ENCODE measurements around the gene KIRREL1. TPM values are rescaled to one million over a fixed set of nuclear protein-coding genes. Genes with fewer than 3 reads are reported as not detected.

KIRREL1 gene
- total RNA-seq, 2 donors from 2014 or later: 0.08 TPM; not detected in 1

DNA sequence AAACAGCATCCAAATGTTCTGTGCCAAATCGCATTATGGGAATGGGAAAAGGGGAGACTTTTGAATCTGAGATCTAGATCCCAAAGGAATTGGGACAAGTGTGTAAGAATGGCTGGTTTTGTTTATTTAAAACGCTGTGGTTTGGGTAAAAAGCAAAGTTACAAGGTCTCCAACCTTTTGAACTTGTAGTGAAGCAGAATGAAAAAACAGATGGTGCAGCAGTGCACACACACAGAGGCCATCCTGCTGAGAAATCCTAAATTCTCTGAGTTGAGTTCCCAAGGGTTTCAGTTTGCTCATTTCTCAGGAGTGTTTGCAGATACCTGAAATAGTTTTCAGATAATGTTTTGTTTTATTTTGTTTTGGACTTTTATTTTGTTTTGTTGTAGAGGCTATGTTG lies 107.1 kb downstream of the KIRREL1 start:
- ATAC-seq (no peak), DNase-seq (ENCODE audit: low spot score in 2 of 2) (no peak)
- Mint-ChIP-seq H3K36me3 (no peaks in the 10 kb centered on the region), H3K9me3 (no peaks in the 10 kb centered on the region), H3K27ac (no peak overlapping the region)

DNA sequence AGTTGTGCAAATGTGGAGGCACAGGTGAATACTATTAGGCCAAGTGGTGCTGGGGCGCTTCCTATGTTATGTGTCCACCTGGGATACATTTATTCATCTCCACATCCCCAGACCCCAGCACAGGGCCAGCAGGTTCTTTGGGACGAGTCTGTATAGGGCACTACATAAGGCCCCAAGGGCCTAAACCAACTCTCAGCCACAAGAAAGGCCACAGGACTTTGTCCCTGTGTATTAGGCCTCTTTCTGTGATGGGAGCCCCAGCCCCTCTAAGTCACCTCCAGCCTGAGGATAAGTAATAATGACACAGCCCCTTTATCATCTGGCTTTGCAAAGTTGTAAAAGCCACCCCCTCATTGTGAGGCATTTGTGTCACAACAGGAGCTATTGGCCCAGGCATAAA lies 108.0 kb downstream of the KIRREL1 start:
- no peaks in the 10 kb centered on the region for H3K9me3 Mint-ChIP-seq
- no peaks in the 10 kb centered on the region for H3K36me3 Mint-ChIP-seq
- DNase-seq (ENCODE audit: low spot score in 2 of 2) (no peak), ATAC-seq (peak in 1 of 2 donors; percentile 24)
- H3K27ac Mint-ChIP-seq: peak overlapping the region in 1 of 2 donors; percentile 8

DNA sequence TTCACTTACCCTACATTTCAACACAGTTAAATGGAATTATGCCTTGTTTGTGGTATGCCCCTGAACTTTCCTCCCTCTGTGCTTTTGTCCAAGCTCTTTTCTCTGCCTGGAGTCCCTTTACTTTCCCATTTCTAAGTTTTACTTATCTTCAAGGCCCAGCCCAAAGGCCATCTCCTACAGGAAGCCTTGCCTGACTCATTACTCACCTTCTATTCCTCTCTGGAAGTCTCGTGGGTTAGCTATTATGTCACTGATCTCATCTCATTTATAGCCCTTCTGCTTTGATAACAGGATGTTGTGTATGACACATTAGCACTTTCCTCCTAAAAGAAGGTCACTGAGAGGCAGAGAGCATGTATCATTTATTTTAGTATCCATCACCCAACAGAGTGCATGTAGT lies 108.5 kb downstream of the KIRREL1 start:
- ATAC-seq (peak; percentile 69 to 73), DNase-seq (ENCODE audit: low spot score in 2 of 2) (no peak)
- no peaks in the 10 kb centered on the region for H3K36me3 Mint-ChIP-seq
- peak overlapping the region in 1 of 2 donors; percentile 8 for H3K27ac Mint-ChIP-seq
- H3K9me3 Mint-ChIP-seq: no peaks in the 10 kb centered on the region

DNA sequence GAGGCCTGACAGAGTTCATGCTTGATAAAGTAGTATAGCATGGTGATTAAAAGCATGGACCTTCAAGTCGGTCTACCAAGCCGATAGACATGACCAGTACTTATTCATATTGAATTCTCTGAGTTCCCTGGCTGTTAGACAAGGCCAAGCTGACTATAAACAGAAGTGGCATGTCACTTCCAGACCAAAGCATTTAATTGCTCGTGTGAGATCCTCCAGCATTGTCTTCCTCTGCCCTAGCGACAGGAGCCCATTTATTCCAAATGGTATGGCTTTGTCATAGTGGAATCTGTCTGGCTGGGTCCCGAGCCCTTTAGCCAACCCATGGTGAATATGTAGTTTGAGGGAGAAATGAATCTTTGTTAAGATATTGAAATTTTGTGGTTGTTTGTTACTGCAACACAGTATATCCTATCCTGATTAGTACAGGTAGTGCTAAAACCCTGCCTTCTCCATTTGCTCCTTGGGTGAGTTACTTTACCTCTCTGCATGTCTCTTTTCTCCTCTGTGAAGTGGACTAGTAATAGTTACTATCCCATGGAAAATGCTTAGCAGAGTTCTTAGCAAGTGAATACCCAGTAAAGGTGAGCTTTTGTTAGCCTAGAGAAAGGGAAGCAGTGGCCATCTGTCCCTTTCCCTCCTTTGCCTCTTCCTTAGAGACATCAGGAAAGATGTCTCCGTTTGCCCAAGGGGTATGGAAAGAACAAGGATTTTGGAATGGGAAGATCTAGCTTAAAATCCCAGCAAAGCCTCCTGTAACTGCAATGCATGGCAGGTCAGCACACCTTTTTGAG lies 109.6 kb downstream of the KIRREL1 start:
- ATAC-seq (no peak), DNase-seq (ENCODE audit: low spot score in 2 of 2) (no peak)
- H3K36me3 Mint-ChIP-seq: no peaks in the 10 kb centered on the region
- H3K27ac Mint-ChIP-seq: peak overlapping the region in 1 of 2 donors; percentile 31
- H3K9me3 Mint-ChIP-seq: no peaks in the 10 kb centered on the region

DNA sequence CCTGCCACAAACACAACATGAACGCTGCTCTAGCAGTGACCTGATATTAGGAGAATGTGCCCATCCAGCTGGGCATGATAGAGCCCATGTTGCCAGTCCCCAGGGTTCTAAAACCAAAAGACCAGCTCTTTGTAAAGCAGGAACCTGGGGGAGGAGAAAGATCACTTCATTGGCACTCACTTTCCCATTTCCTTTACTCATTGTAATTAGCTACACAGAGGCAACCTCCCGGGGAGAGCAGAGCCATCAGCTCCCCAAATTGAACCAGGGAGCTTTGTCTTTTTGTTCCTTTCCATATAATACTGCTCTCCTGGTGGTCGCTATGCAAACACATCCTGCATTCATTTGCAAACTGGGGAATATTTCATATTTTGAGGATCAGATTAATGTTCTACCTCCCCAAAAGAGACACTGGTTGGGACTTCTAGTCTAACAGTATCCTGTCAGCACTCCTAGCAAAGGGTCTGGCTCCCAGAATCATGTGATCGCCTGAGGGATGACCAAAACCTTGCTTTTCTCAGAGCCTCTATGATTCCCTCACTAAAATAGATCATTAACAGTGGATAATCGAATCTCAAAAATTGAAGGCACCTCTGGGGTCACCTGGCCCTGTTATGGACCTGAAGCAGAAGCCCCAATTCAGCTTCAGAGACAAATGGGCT lies 110.5 kb downstream of the KIRREL1 start:
- Mint-ChIP-seq H3K27ac (no peak overlapping the region), H3K9me3 (no peaks in the 10 kb centered on the region), H3K36me3 (no peaks in the 10 kb centered on the region)
- ATAC-seq (no peak), DNase-seq (ENCODE audit: low spot score in 2 of 2) (no peak)

DNA sequence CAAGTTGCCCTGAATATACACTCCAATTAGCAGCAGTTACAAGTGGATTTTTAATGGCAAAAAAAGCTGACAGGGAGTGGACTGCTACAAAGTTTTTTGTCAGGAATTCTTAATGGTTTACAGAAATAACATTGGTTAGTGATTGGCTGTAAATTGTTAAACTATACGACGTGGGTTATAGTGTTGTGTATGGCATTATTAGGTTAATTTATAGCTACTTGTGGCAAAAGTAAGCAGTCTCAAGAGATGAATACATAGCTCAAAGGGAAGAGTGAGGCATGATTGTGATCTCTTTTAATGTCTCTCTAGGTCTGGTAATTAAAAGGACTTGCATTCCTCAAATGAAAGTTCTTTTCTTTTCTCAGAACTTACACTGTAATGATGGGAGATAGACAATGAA lies 111.4 kb downstream of the KIRREL1 start:
- H3K36me3 Mint-ChIP-seq: no peaks in the 10 kb centered on the region
- no peak for DNase-seq (ENCODE audit: low spot score in 2 of 2)
- H3K27ac Mint-ChIP-seq: no peak overlapping the region
- H3K9me3 Mint-ChIP-seq: no peaks in the 10 kb centered on the region
- no peak for ATAC-seq

DNA sequence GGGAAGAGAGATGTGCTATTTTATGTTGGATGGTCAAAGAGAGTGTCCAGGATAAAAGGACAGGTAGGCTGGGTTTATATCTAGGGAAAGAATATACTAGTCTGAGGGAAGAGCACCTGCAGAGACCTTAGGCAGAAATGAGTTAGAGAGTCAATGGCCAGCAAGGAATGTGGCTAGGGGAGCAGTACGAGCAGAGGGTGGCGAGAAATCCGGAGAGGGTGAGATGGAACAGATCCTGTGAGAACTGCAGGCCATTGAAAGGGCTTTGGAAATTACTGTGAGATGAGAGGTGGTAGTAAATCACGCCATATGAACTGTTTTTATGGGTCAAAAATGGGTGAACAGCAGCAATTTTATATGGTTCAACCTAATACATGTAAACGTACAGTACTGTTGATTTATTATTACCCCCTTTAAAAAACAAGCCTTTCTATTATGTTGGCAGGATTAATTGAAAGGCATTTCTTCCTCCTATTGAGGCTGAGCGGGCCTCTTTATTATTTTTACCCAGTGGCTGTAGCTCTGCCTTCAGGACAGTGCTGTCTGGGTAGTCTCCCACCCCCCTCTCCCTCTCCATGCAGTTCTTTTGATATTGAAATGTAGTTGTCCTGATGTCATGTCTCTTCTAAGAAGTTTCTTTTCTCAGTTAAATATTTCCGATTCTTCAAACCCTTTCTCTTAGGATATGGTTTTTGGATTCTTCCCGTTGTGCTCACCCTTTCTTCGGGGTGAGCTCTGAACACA lies 112.1 kb downstream of the KIRREL1 start:
- Mint-ChIP-seq H3K27ac (no peak overlapping the region), H3K36me3 (no peaks in the 10 kb centered on the region), H3K9me3 (no peaks in the 10 kb centered on the region)
- ATAC-seq (no peak), DNase-seq (ENCODE audit: low spot score in 2 of 2) (no peak)

DNA sequence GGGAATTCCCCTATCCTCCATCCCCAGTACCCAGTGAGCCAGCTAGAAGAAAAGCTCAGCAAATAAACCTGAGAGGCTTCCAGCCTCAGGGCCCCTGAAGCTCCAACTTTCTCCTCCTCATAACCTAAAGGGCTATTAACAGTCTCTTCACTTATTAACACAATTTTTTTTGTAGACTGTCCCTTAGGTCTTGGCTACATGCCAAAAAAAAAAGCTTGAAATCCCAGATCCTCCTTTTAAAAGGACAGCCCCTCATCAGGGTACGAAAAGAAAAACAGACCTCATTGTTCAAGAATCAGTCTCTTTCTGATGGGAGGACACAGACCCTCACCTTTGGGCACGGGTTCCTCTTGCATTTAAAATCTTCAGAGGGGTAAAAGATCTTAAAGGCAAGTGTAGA lies 114.5 kb downstream of the KIRREL1 start:
- H3K27ac Mint-ChIP-seq: no peak overlapping the region
- ATAC-seq: no peak
- peaks cover 0 to 10% of the 10 kb centered on the region in 2 donors for H3K36me3 Mint-ChIP-seq
- peaks cover 0 to 9% of the 10 kb centered on the region in 2 donors for H3K9me3 Mint-ChIP-seq
- DNase-seq (ENCODE audit: low spot score in 2 of 2): no peak

DNA sequence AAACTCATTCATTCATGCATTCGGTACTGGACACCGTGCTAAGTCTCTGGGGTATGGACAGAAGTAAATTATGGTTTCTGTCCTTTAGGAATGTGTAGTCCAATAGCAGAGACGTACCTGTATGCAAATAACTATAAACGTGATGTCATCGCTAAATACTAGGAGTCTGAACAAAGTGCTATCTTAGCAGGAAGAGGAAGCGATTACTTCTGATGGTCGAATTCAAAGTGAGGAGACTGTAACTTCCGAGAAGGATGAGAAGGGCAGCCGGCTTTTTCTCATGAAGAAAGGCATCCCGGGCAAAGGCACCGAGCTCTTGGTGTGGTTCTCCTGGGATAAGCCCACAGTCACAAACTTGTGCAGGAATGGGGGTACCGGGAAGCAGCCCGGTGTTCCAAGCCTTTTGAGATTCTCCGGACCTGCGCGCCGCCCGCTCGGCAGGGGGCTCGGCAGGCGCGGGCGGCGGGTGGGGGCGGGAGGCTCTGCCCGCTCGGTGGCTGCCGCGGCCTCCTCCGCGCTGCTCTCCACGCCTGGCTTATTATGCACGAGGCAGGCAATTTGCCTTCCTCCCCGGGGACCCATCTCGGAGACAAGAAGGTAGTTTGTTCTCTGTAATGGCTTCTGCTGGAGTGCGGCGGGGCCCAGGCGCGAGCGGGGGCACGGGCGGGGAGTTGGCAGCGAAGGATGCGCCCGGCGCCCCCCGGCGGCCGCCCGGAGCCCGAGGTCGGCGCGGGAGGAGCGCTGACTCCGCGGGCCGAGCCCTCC lies 119.7 kb downstream of the KIRREL1 start:
- Mint-ChIP-seq H3K27ac (no peak overlapping the region), H3K9me3 (peaks cover 0 to 9% of the 10 kb centered on the region in 2 donors), H3K36me3 (peaks cover 0 to 16% of the 10 kb centered on the region in 2 donors)
- ATAC-seq (peak; percentile 75 to 85), DNase-seq (ENCODE audit: low spot score in 2 of 2) (peak in 1 of 2 donors; percentile 53)

DNA sequence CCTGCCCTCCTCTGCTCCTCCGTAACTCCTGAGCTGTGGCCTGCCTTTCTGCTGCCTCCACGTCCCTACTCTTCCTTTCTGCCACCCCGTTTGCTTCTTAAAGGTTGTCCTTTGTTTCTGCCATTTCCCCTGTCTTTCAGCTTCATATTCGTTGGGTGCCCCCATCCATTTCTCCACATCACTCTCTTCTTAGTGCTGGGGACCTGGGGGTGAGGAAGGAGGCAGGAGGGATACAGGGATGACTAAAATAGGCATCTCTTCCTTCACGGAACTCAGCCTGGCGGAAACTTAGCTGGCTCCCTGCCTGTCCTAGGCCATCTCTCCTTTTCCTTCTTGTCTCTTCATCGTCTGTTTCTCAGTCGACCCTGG lies 120.3 kb downstream of the KIRREL1 start:
- Mint-ChIP-seq H3K27ac (no peak overlapping the region), H3K9me3 (peaks cover 0 to 9% of the 10 kb centered on the region in 2 donors), H3K36me3 (peaks cover 0 to 16% of the 10 kb centered on the region in 2 donors)
- DNase-seq (ENCODE audit: low spot score in 2 of 2): no peak
- no peak for ATAC-seq

DNA sequence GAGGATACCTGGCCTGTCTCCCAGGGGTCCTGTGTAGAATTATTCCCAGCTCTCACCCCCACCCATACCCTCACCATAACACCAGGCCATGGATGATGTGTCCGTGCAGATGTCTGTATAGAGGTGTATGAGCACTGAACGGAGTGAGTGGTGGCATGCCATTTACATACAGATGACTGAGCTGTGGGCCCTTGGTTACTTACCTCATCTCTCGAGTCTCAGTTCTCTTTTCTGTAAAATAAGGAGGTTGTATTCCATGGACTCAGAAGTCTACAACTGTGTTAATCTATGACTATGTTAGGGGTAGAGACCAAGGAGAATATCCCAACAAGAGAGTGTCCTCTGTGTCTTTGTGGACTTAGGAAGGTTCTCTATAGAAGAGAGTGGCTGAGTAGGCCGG lies 121.7 kb downstream of the KIRREL1 start:
- Mint-ChIP-seq H3K9me3 (peaks cover 0 to 9% of the 10 kb centered on the region in 2 donors), H3K36me3 (peaks cover 0 to 16% of the 10 kb centered on the region in 2 donors), H3K27ac (no peak overlapping the region)
- no peak for DNase-seq (ENCODE audit: low spot score in 2 of 2)
- ATAC-seq: no peak

DNA sequence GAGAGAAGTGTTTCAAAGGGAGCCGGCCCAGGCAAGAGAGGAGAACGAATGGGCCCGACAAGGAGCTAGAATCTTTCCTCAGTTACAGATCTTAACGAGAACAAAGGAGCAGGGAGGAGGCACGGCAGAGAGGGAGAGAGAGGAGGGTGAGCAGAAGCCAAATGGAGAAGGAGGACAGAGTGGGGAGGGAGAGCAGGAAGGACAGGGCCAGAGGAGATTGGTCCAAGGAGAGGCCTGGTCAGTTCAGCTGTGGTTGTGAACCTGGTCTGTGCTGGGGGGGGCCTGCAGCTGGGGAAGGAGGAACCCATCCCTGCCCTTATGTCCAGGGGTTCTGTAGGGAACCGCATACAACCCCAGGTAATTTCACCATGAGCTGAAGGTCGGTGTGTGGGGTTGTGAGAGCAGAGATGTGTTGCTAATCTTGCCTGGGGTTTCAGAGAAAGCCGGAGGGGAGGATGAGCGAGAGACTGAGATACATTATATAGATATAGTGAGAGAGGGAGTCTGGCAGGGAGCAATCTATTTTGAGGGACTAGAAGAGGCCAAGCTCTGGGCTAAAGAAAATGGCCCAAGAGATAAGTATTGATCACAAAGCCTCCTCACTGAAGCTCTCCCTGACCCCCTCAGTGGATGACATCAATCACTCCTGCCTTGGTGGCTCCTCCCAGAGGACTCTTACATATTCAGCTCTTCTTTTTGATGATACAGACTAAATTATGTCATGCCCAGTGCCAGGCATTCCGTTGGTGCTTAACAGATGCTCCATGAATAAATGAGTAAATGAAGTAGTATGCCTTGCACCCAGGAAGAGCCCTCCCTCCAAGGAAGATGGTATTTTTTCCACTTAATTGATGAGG lies 123.1 kb downstream of the KIRREL1 start:
- no peak overlapping the region for H3K27ac Mint-ChIP-seq

DNA sequence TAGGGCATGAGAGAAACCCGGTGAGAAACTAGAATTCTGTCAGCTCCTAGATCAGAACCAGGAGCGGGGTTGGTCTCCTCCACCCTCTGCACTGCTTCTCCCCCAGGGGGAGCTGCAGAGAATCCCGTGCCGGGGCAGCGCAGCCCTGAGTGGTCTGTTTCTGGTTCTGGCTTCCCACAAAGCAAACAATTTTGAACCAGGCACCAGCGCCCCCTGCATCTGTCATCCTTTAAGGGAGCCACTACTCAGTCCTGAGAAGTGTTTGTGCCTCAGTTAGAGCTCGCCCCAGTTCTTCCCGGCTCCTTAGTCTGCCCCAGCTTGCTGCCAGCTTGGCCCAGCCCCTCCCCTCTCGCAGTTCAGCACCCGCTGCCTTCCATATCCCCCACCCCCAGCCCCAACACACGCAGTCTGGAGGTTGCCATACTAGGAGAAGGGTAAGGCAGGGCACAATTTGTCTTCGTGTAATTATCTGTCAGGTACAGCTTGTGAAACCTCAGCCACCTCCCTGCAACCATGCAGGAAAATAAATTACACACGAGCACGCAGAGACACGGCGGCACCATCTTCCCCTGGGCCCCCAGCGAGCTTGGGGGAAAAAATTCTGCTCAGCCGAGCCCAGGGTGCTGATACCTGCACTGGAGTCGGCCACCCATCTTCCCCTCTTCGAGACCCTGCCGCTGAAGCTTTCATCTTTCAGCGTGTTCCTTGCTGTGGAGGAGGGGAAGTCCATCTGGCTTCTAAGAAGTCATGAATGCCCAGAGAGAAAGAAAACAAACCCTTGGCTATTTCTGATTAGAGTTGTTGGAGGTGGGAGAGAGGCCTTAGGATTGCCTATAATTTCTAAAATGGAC lies 124.6 kb downstream of the KIRREL1 start:
- ATAC-seq (peak; percentile 56 to 65), DNase-seq (ENCODE audit: low spot score in 2 of 2) (peak in 1 of 2 donors; percentile 15)
- H3K36me3 Mint-ChIP-seq: peaks cover 0 to 6% of the 10 kb centered on the region in 2 donors
- H3K27ac Mint-ChIP-seq: no peak overlapping the region
- H3K9me3 Mint-ChIP-seq: no peaks in the 10 kb centered on the region

More for the DNA sequence above, 123.1 kb downstream of the KIRREL1 start:
- ATAC-seq (no peak), DNase-seq (ENCODE audit: low spot score in 2 of 2) (no peak)
- Mint-ChIP-seq H3K36me3 (peaks cover 0 to 16% of the 10 kb centered on the region in 2 donors), H3K9me3 (peaks cover 0 to 9% of the 10 kb centered on the region in 2 donors)

DNA sequence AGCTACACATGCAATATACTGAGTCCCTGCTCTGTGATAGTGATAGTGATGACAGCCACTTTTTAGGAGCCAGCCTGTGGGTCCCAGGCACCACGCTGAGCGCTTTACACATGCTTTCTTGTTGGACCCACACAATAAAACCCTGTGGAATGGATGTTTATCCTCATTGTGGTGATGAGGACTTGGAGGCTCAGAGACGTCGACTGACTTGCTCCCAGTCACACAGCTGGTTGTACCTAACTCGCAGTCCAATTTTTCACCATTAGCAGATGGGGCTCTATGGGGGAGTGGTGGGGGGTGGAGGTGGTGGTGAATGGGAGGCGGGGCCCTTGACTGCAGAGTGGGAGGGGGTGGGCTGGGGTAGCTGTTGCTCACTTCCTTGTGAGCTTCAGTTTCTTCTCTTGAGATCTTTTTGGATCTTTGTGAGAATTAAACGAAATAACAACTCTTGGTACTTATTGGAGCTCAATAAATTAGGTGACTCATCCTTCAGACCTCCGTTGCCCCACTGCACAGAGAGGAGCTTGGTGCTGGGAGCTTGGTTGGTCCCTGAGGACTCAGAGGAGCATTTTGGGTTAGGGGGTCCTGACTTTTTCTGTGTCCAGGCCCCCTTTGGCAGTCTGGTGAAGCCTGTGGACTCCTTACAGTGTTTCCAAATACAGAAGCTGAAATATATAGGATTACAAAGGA lies 125.4 kb downstream of the KIRREL1 start:
- peaks cover 0 to 4% of the 10 kb centered on the region in 2 donors for H3K36me3 Mint-ChIP-seq
- no peak for ATAC-seq
- no peak overlapping the region for H3K27ac Mint-ChIP-seq
- DNase-seq (ENCODE audit: low spot score in 2 of 2): no peak
- H3K9me3 Mint-ChIP-seq: no peaks in the 10 kb centered on the region
